Astrocyte (in vitro differentiated cells and primary cell): Measurements from ENCODE around the gene GGT5.
"Not testable (repeated sequence)": the region's sequence is repeated elsewhere in the genome, so short reads cannot be mapped to it uniquely, and the experiment has no call there.

Source experiments
- EZH2 ChIP-seq: IDR thresholded peaks from 2 replicates; pipeline ENCODE4 v1.6.1; 2012; ENCODE audit warnings: mild to moderate bottlenecking, low read length, inconsistent platforms; ENCODE audit not compliant: insufficient read depth
- TF ChIP-seq, protein P1 (sequence below): IDR thresholded peaks from 2 replicates; pipeline ENCODE4 v1.5.1; 2011; ENCODE audit warnings: low read depth, mild to moderate bottlenecking, inconsistent platforms, low read length, moderate library complexity; ENCODE audit not compliant: insufficient read depth

DNA sequence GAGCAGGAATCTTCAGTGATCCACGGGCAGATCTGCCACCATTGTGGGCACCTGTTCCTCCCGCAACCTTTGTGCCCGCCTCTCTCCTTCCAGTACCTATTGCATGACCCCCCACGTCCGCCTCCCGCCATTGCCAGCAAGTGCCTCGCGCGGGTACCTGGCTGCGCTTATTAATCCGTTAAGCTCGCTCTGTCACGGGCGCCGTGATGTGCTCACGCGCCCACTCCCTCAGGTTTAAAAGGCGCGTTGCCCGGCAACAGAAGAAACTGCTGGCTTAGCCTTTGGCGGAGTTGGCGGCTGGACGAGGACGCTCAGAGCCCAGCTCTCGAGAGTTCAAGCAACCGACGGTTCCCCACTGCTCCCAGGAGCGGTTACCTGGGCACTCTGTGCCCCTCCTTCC, 6.4 kb upstream of the GGT5 start:
- not testable (repeated sequence) for TF ChIP-seq EZH2
- TF ChIP-seq, protein P1, sequence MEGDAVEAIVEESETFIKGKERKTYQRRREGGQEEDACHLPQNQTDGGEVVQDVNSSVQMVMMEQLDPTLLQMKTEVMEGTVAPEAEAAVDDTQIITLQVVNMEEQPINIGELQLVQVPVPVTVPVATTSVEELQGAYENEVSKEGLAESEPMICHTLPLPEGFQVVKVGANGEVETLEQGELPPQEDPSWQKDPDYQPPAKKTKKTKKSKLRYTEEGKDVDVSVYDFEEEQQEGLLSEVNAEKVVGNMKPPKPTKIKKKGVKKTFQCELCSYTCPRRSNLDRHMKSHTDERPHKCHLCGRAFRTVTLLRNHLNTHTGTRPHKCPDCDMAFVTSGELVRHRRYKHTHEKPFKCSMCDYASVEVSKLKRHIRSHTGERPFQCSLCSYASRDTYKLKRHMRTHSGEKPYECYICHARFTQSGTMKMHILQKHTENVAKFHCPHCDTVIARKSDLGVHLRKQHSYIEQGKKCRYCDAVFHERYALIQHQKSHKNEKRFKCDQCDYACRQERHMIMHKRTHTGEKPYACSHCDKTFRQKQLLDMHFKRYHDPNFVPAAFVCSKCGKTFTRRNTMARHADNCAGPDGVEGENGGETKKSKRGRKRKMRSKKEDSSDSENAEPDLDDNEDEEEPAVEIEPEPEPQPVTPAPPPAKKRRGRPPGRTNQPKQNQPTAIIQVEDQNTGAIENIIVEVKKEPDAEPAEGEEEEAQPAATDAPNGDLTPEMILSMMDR = not testable (repeated sequence)
